MM.1S (cell line): ENCODE measurements around the gene ADAMTS18.

Experiments used
- CTCF ChIP-seq: fragments of 300-600 bp; sonication (generic); IDR thresholded peaks from 2 replicates; pipeline ENCODE4 v1.5.1; 2016; ENCODE audit warnings: antibody characterized with exemption, low read length, mixed read lengths
- EZH2 ChIP-seq: fragments of 300-600 bp; sonication (generic); optimal IDR thresholded peaks from 2 replicates; pipeline ENCODE3; 2017; ENCODE audit warnings: low read depth, mild to moderate bottlenecking, antibody characterized with exemption, low read length, mixed read lengths
- EZH2phosphoT487 ChIP-seq: fragments of 300-600 bp; sonication (generic); IDR thresholded peaks from 2 replicates; pipeline ENCODE4 v1.6.1; 2018; ENCODE audit warnings: antibody characterized with exemption, low read length

- no peak for TF ChIP-seq CTCF
- TF ChIP-seq EZH2, result no peak
- TF ChIP-seq EZH2phosphoT487, result no peak
Measured at GRCh38 chr16:77304134-77304533, 130.7 kb downstream of the ADAMTS18 start.
